Sigmoid colon (tissue), 4 donors: ENCODE data around the gene POT1.

Experiments
- CTCF ChIP-seq, 4 experiments: fragments of 450-650 bp in 3 of 4; fragments of 200-600 bp in 1 of 4; IDR thresholded peaks; one replicate each; pipeline ENCODE4 v1.5.1; 2016 to 2019; ENCODE audit warnings: antibody characterized with exemption in 4 of 4, mild to moderate bottlenecking in 3 of 4, moderate library complexity in 2 of 4
- EP300 ChIP-seq, 4 donors: sonication (generic); formaldehyde crosslinking; IDR thresholded peaks; one replicate each; pipeline ENCODE4 v1.6.1; 2017; ENCODE audit warnings: antibody characterized with exemption in 4 of 4
- POLR2A ChIP-seq, 2 donors: fragments of 450-650 bp; IDR thresholded peaks; one replicate each; pipeline ENCODE4 v1.6.1; 2016; ENCODE audit warnings: antibody characterized with exemption in 2 of 2, mild to moderate bottlenecking in 2 of 2, moderate library complexity in 2 of 2
- POLR2AphosphoS5 ChIP-seq, 4 donors: sonication (generic); formaldehyde crosslinking; IDR thresholded peaks; one replicate each; pipeline ENCODE4 v1.6.1; 2017; ENCODE audit warnings: antibody characterized with exemption in 4 of 4

DNA sequence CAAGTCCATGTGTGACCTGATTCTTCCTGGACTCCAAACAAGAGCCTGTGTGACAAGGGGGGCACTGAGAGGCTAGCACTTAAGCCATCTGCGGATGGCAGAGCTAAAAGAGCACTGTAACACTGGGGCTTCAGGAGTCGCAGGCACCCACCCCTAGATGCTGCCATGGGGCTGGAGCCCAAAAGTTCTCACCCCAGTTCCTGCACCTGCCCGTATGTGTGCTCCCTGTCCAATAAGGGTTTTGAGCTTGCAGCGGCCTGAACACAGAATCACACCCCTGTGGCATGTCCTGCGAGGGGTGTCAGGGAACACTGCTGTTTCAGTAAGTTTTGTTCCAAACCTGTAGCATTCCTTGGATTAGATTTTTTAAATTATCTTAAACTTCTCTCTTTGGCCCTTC lies 110.8 kb downstream of the POT1 start:
- no peak for TF ChIP-seq CTCF (IDR thresholded peaks at IDR 0.05)
- TF ChIP-seq POLR2A (IDR thresholded peaks at IDR 0.05): no peak
- TF ChIP-seq POLR2AphosphoS5 (IDR thresholded peaks at IDR 0.05): no peak
- TF ChIP-seq EP300 (IDR thresholded peaks at IDR 0.05): no peak
